Hepatocyte (in vitro differentiated cells): ENCODE measurements around the gene MIEF1. TPM values are rescaled to one million over a fixed set of nuclear protein-coding genes. Genes with fewer than 3 reads are reported as not detected.
"Not testable (repeated sequence)": the region's sequence is repeated elsewhere in the genome, so short reads cannot be mapped to it uniquely, and the experiment has no call there.

Experiments used
- DNase-seq: peaks from one replicate; pipeline ENCODE4 v3.0.0-alpha.2; 2016; ENCODE audit warnings: low spot score
- H2AFZ ChIP-seq: fragments of 200-600 bp; sonication (generic); 2 replicates; pipeline ENCODE4 v1.6.0; 2016; ENCODE audit warnings: antibody characterized with exemption, mild to moderate bottlenecking
- H3K27ac ChIP-seq: fragments of 200-600 bp; sonication (generic); 2 replicates; pipeline ENCODE4 v1.5.1; 2016; ENCODE audit warnings: mild to moderate bottlenecking
- H3K27me3 ChIP-seq: fragments of 200-600 bp; sonication (generic); 2 replicates; pipeline ENCODE4 v1.6.1; 2016
- H3K36me3 ChIP-seq: fragments of 200-600 bp; sonication (generic); replicated peaks from 2 replicates; pipeline ENCODE4 v1.5.1; 2016; ENCODE audit warnings: low read depth; ENCODE audit not compliant: insufficient read depth
- H3K4me1 ChIP-seq: fragments of 200-600 bp; sonication (generic); 2 replicates; pipeline ENCODE4 v1.5.1; 2016; ENCODE audit warnings: mild to moderate bottlenecking, moderate library complexity; ENCODE audit not compliant: insufficient read depth
- H3K4me2 ChIP-seq: fragments of 200-600 bp; sonication (generic); 2 replicates; pipeline ENCODE4 v1.6.0; 2016
- H3K4me3 ChIP-seq: fragments of 200-600 bp; sonication (generic); 2 replicates; pipeline ENCODE4 v1.5.1; 2016; ENCODE audit warnings: mild to moderate bottlenecking
- H3K79me2 ChIP-seq: fragments of 200-600 bp; sonication (generic); 2 replicates; pipeline ENCODE4 v1.6.0; 2017; ENCODE audit warnings: mild to moderate bottlenecking
- H3K9me2 ChIP-seq: fragments of 200-600 bp; sonication (generic); replicated peaks from 2 replicates; pipeline ENCODE4 v1.6.0; 2017; ENCODE audit warnings: mild to moderate bottlenecking; ENCODE audit not compliant: insufficient read depth
- H3K9me3 ChIP-seq: fragments of 200-600 bp; sonication (generic); 2 replicates; pipeline ENCODE4 v1.5.1; 2016; ENCODE audit warnings: low read depth, mild to moderate bottlenecking
- H4K20me1 ChIP-seq: fragments of 200-600 bp; sonication (generic); 2 replicates; pipeline ENCODE4 v1.6.0; 2016; ENCODE audit warnings: mild to moderate bottlenecking; ENCODE audit not compliant: insufficient read depth, poor library complexity, severe bottlenecking
- CTCF ChIP-seq: fragments of 200-600 bp; sonication (generic); IDR thresholded peaks from 2 replicates; pipeline ENCODE4 v1.5.1; 2016; ENCODE audit warnings: antibody characterized with exemption, mild to moderate bottlenecking; ENCODE audit not compliant: poor library complexity
- EZH2 ChIP-seq: fragments of 200-600 bp; sonication (generic); IDR thresholded peaks from 2 replicates; pipeline ENCODE4 v1.6.1; 2016; ENCODE audit warnings: antibody characterized with exemption, mild to moderate bottlenecking, borderline replicate concordance
- EZH2phosphoT487 ChIP-seq: fragments of 200-600 bp; sonication (generic); IDR thresholded peaks from one replicate; pipeline ENCODE4 v1.6.1; 2018; ENCODE audit warnings: antibody characterized with exemption, mild to moderate bottlenecking, low read depth, moderate library complexity; ENCODE audit not compliant: unreplicated experiment, severe bottlenecking
- WGBS: methylation state at CpG from one replicate; pipeline ENCODE4 v1.1.6; 2016; ENCODE audit warnings: low lambda C conversion rate; ENCODE audit errors: missing lambda C conversion rate; 5-methylcytosine and 5-hydroxymethylcytosine counted together
- polyA plus RNA-seq: library from polyadenylated mRNA; unstranded; fragments of >200 nt; fragmentation: Nextera tagmentation; extraction: Ambion mirVana; gene quantifications from 2 replicates; pipeline ENCODE4 v1.2.1, GENCODE V29; 2016
- total RNA-seq: library from RNA; depleted of rRNA; stranded (reverse); fragments of >200 nt; gene quantifications from 2 replicates; pipeline ENCODE4 v1.2.3, GENCODE V29; 2014

The MIEF1 gene
- total and polyA plus RNA-seq, 2 experiments from 2014 or later = 22.2 to 31.8 TPM

- H3K36me3 ChIP-seq = peaks cover 9% of the 10 kb centered on the region
- peak overlapping the region; percentile 19 for H2AFZ ChIP-seq
- no peaks in the 10 kb centered on the region for H3K9me3 ChIP-seq
- peaks cover 29% of the 10 kb centered on the region for H3K4me1 ChIP-seq
- H4K20me1 ChIP-seq = peaks cover 35% of the 10 kb centered on the region
- peak; percentile 56 for DNase-seq
- no peaks in the 10 kb centered on the region for H3K9me2 ChIP-seq
- H3K4me3 ChIP-seq = peak overlapping the region; percentile 49
- H3K4me2 ChIP-seq = peak overlapping the region; percentile 91
- WGBS = 13% methylated on average over 24 of the region's 24 CpGs
- TF ChIP-seq CTCF (no peak), EZH2 (no peak), EZH2phosphoT487 (no peak)
- no peaks in the 10 kb centered on the region for H3K27me3 ChIP-seq
- peaks cover 81% of the 10 kb centered on the region for H3K79me2 ChIP-seq
- H3K27ac ChIP-seq = peak overlapping the region; percentile 97
Measured at GRCh38 chr22:39518996-39519680, 17.0 kb downstream of the MIEF1 start.

- H3K79me2 ChIP-seq = peaks cover 85% of the 10 kb centered on the region
- no peaks in the 10 kb centered on the region for H3K27me3 ChIP-seq
- peak overlapping the region; percentile 99 for H3K27ac ChIP-seq
- H3K36me3 ChIP-seq = peaks cover 9% of the 10 kb centered on the region
- H2AFZ ChIP-seq = peak overlapping the region; percentile 19
- no peaks in the 10 kb centered on the region for H3K9me2 ChIP-seq
- no peaks in the 10 kb centered on the region for H3K9me3 ChIP-seq
- H4K20me1 ChIP-seq = peaks cover 41% of the 10 kb centered on the region
- peak overlapping the region; percentile 91 for H3K4me2 ChIP-seq
- TF ChIP-seq CTCF (peak; percentile 44), EZH2phosphoT487 (no peak), EZH2 (no peak)
- peak; percentile 99 for DNase-seq
- WGBS = 1% methylated on average over 39 of the region's 47 CpGs
- H3K4me1 ChIP-seq = peaks cover 29% of the 10 kb centered on the region
- peak overlapping the region; percentile 49 for H3K4me3 ChIP-seq
Measured at GRCh38 chr22:39519681-39520225, 17.7 kb downstream of the MIEF1 start.

GRCh38 chr22:39520226-39521105 is 18.4 kb downstream of the MIEF1 start, which contains the start of gene ATF4:
Gene ATF4, plus strand, starts transcription at chr22:39520562. Its CDS starts 884 bp downstream, at chr22:39521446.
- TF ChIP-seq EZH2 = no peak
- no peak for TF ChIP-seq EZH2phosphoT487
- no peak for TF ChIP-seq CTCF
- H3K27me3 ChIP-seq = no peaks in the 10 kb centered on the region
- H3K36me3 ChIP-seq = peaks cover 9% of the 10 kb centered on the region
- no peaks in the 10 kb centered on the region for H3K9me3 ChIP-seq
- peak within 1 kb of the TSS; percentile 99 for H3K4me2 ChIP-seq
- peak within 1 kb of the TSS; percentile 99 for H3K27ac ChIP-seq
- peak; percentile 94 for DNase-seq
- 1% methylated on average over 66 of the region's 86 CpGs for WGBS
- no peaks in the 10 kb centered on the region for H3K9me2 ChIP-seq
- peaks cover 48% of the 10 kb centered on the region for H4K20me1 ChIP-seq
- peak within 1 kb of the TSS; percentile 96 for H3K4me3 ChIP-seq
- peaks cover 80% of the 10 kb centered on the region for H3K79me2 ChIP-seq
- peaks cover 29% of the 10 kb centered on the region for H3K4me1 ChIP-seq
- peak within 1 kb of the TSS; percentile 79 for H2AFZ ChIP-seq

GRCh38 chr22:39521106-39521885 is 19.2 kb downstream of the MIEF1 start:
- not testable (repeated sequence) for H3K27me3 ChIP-seq, H3K36me3 ChIP-seq, DNase-seq, H3K9me3 ChIP-seq, H3K9me2 ChIP-seq, H2AFZ ChIP-seq
- H3K4me3 ChIP-seq = peak overlapping the region; percentile 96
- peak overlapping the region; percentile 99 for H3K27ac ChIP-seq
- peaks cover 29% of the 10 kb centered on the region for H3K4me1 ChIP-seq
- WGBS = 6% methylated on average over 24 of the region's 28 CpGs
- H4K20me1 ChIP-seq = peaks cover 55% of the 10 kb centered on the region
- H3K4me2 ChIP-seq = peak overlapping the region; percentile 99
- H3K79me2 ChIP-seq = peaks cover 72% of the 10 kb centered on the region

- H3K4me3 ChIP-seq = peak overlapping the region; percentile 96
- not testable (repeated sequence) for H3K9me2 ChIP-seq, H3K27me3 ChIP-seq, DNase-seq, H3K9me3 ChIP-seq, H3K36me3 ChIP-seq, H2AFZ ChIP-seq
- H3K27ac ChIP-seq = peak overlapping the region; percentile 99
- 37% methylated on average over 5 of the region's 5 CpGs for WGBS
- peaks cover 29% of the 10 kb centered on the region for H3K4me1 ChIP-seq
- peaks cover 64% of the 10 kb centered on the region for H3K79me2 ChIP-seq
- H4K20me1 ChIP-seq = peaks cover 63% of the 10 kb centered on the region
- peak overlapping the region; percentile 99 for H3K4me2 ChIP-seq
Measured at GRCh38 chr22:39522091-39522490, 20.0 kb downstream of the MIEF1 start.
